Measurements from ENCODE around the gene DEAF1. TPM values are rescaled to one million over a fixed set of nuclear protein-coding genes. Genes with fewer than 3 reads are reported as not detected.

The DEAF1 gene
- total and polyA plus RNA-seq, 8 donors: 12.3 to 111 (median 37.0) TPM

GRCh38 chr11:635945-636510 is 59.0 kb downstream of the DEAF1 start:
- no peak overlapping the region for H3K27ac ChIP-seq
- H3K36me3 ChIP-seq: peaks cover 0 to 16% (median 3%) of the 10 kb centered on the region in 4 donors
- intact Hi-C loops (cut with DNase I; ENCODE audit: low total_unique reads): no loop called here
- no peak for DNase-seq
- TF ChIP-seq EP300 (IDR thresholded peaks at IDR 0.05) (no peak), POLR2A (IDR thresholded peaks at IDR 0.05) (no peak), CTCF (IDR thresholded peaks at IDR 0.05) (no peak), POLR2AphosphoS5 (IDR thresholded peaks at IDR 0.05) (no peak)
- H3K9me3 ChIP-seq: no peaks in the 10 kb centered on the region
- peaks cover 9 to 41% (median 31%) of the 10 kb centered on the region in 4 donors for H3K4me1 ChIP-seq
- peaks cover 0 to 52% (median 43%) of the 10 kb centered on the region in 3 donors for H3K27me3 ChIP-seq
- H3K4me3 ChIP-seq: no peak overlapping the region
- WGBS, 5 donors: 69 to 79% (median 78%) methylated on average over 22 of the region's 22 CpGs

- WGBS, 5 donors: 86 to 95% (median 91%) methylated on average over 5 of the region's 5 CpGs
- intact Hi-C loops (cut with DNase I; ENCODE audit: low total_unique reads): no loop called here
- Histone ChIP-seq H3K4me3 (no peak overlapping the region), H3K36me3 (peaks cover 0 to 6% (median 0%) of the 10 kb centered on the region in 4 donors), H3K27ac (no peak overlapping the region), H3K4me1 (peaks cover 10 to 25% (median 17%) of the 10 kb centered on the region in 4 donors), H3K9me3 (no peaks in the 10 kb centered on the region), H3K27me3 (peaks cover 0 to 18% (median 15%) of the 10 kb centered on the region in 3 donors)
- DNase-seq: no peak
- no peak for TF ChIP-seq POLR2AphosphoS5 (IDR thresholded peaks at IDR 0.05)
- no peak for TF ChIP-seq CTCF (IDR thresholded peaks at IDR 0.05)
- TF ChIP-seq POLR2A (IDR thresholded peaks at IDR 0.05): no peak
- no peak for TF ChIP-seq EP300 (IDR thresholded peaks at IDR 0.05)
Measured at GRCh38 chr11:630871-631270, 64.2 kb downstream of the DEAF1 start.

GRCh38 chr11:629237-629583 is 65.8 kb downstream of the DEAF1 start:
- WGBS, 5 donors: 43 to 51% (median 51%) methylated on average over 10 of the region's 10 CpGs
- peaks cover 0 to 34% (median 29%) of the 10 kb centered on the region in 3 donors for H3K27me3 ChIP-seq
- H3K36me3 ChIP-seq: peaks cover 0 to 6% (median 0%) of the 10 kb centered on the region in 4 donors
- DNase-seq: peak in 1 of 2 donors; percentile 62
- H3K27ac ChIP-seq: peak overlapping the region in 2 of 5 donors; percentile 35 to 70
- H3K4me3 ChIP-seq: no peak overlapping the region
- H3K9me3 ChIP-seq: no peaks in the 10 kb centered on the region
- intact Hi-C loops (cut with DNase I; ENCODE audit: low total_unique reads): no loop called here
- TF ChIP-seq CTCF (IDR thresholded peaks at IDR 0.05) (peak in 1 of 7 experiments; percentile 13), POLR2AphosphoS5 (IDR thresholded peaks at IDR 0.05) (no peak)
- H3K4me1 ChIP-seq: peaks cover 26 to 41% (median 32%) of the 10 kb centered on the region in 4 donors

- no peaks in the 10 kb centered on the region for H3K9me3 ChIP-seq
- TF ChIP-seq EP300 (IDR thresholded peaks at IDR 0.05) (no peak), CTCF (IDR thresholded peaks at IDR 0.05) (no peak), POLR2AphosphoS5 (IDR thresholded peaks at IDR 0.05) (no peak), POLR2A (IDR thresholded peaks at IDR 0.05) (no peak)
- H3K27me3 ChIP-seq: peaks cover 0 to 45% (median 29%) of the 10 kb centered on the region in 3 donors
- 93 to 96% (median 95%) methylated on average over 31 of the region's 31 CpGs for WGBS, 5 donors
- peak overlapping the region in 2 of 5 donors; percentile 12 to 70 for H3K27ac ChIP-seq
- intact Hi-C loops (cut with DNase I; ENCODE audit: low total_unique reads): no loop called here
- DNase-seq: peak in 1 of 2 donors; percentile 6
- peaks cover 27 to 47% (median 35%) of the 10 kb centered on the region in 4 donors for H3K4me1 ChIP-seq
- no peak overlapping the region for H3K4me3 ChIP-seq
- peaks cover 0 to 10% (median 1%) of the 10 kb centered on the region in 4 donors for H3K36me3 ChIP-seq
Measured at GRCh38 chr11:628056-628455, 67.0 kb downstream of the DEAF1 start.
